ENCODE measurements around the gene RETN. TPM values are rescaled to one million over a fixed set of nuclear protein-coding genes. Genes with fewer than 3 reads are reported as not detected.
A peak's percentile ranks its signal among the peaks of the same experiment; 100 is the strongest.

RETN gene
- total RNA-seq, 1 donor from 2014 or later: 3.7 TPM

DNA sequence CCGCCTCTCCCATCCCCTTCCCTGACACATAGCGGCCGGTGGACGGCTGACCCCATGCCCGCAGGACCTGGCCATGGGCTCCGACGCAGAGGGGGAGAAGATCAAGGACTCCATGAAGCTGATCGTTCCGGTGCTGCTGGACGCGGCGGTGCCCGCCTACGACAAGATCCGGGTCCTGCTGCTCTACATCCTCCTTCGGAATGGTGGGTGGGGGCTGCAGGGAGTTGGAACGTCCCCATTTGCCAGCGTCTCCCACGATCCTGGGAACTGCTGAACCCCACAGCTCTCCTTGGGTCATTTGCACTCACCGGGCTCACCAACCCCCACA, 24.3 kb upstream of the RETN start:
- Histone ChIP-seq H3K27ac (ENCODE audit: low read depth, low read length) (no peak overlapping the region), H3K4me3 (ENCODE audit: low read length in 3 of 3) (no peak overlapping the region), H3K36me3 (ENCODE audit: control insufficient read depth in 3 of 3, insufficient read depth in 3 of 3, low read length in 3 of 3) (no peaks in the 10 kb centered on the region), H3K4me1 (ENCODE audit: control insufficient read depth in 3 of 3, insufficient read depth in 3 of 3, low read length in 3 of 3) (no peaks in the 10 kb centered on the region), H3K9ac (ENCODE audit: low read depth in 1 of 3, low read length in 3 of 3) (no peak overlapping the region), H3K27me3 (ENCODE audit: control insufficient read depth in 3 of 3, insufficient read depth in 3 of 3, low read length in 3 of 3) (peaks cover 6 to 18% (median 10%) of the 10 kb centered on the region in 3 donors), H3K9me3 (ENCODE audit: control insufficient read depth in 3 of 3, low read length in 3 of 3) (no peaks in the 10 kb centered on the region)

DNA sequence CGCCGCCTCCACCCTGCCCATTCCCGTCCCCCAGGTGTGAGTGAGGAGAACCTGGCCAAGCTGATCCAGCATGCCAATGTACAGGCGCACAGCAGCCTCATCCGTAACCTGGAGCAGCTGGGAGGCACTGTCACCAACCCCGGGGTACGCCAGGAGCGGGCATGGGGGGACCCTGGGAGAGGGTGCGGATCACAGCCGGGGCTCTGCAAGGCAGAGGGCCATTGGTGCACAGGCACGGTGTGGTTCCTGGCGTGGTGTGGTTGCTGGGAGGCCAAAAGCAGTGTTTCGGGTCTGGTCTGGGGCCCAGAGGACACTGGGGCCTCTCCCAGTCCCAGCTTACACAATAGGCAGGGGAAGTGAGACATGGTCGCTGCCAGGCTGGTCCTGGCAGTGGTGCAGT, 23.7 kb upstream of the RETN start:
- Histone ChIP-seq H3K27ac (ENCODE audit: low read depth, low read length) (no peak overlapping the region), H3K4me1 (ENCODE audit: control insufficient read depth in 3 of 3, insufficient read depth in 3 of 3, low read length in 3 of 3) (no peaks in the 10 kb centered on the region), H3K36me3 (ENCODE audit: control insufficient read depth in 3 of 3, insufficient read depth in 3 of 3, low read length in 3 of 3) (no peaks in the 10 kb centered on the region), H3K9ac (ENCODE audit: low read depth in 1 of 3, low read length in 3 of 3) (no peak overlapping the region), H3K4me3 (ENCODE audit: low read length in 3 of 3) (no peak overlapping the region), H3K27me3 (ENCODE audit: control insufficient read depth in 3 of 3, insufficient read depth in 3 of 3, low read length in 3 of 3) (peaks cover 4 to 11% (median 6%) of the 10 kb centered on the region in 3 donors), H3K9me3 (ENCODE audit: control insufficient read depth in 3 of 3, low read length in 3 of 3) (no peaks in the 10 kb centered on the region)

- Histone ChIP-seq H3K36me3 (ENCODE audit: control insufficient read depth in 3 of 3, insufficient read depth in 3 of 3, low read length in 3 of 3) (no peaks in the 10 kb centered on the region), H3K4me1 (ENCODE audit: control insufficient read depth in 3 of 3, insufficient read depth in 3 of 3, low read length in 3 of 3) (no peaks in the 10 kb centered on the region), H3K9me3 (ENCODE audit: control insufficient read depth in 3 of 3, low read length in 3 of 3) (no peaks in the 10 kb centered on the region), H3K27ac (ENCODE audit: low read depth, low read length) (no peak overlapping the region), H3K4me3 (ENCODE audit: low read length in 3 of 3) (no peak overlapping the region), H3K9ac (ENCODE audit: low read depth in 1 of 3, low read length in 3 of 3) (no peak overlapping the region), H3K27me3 (ENCODE audit: control insufficient read depth in 3 of 3, insufficient read depth in 3 of 3, low read length in 3 of 3) (peaks cover 0 to 9% (median 6%) of the 10 kb centered on the region in 3 donors)
Measured at GRCh38 chr19:7645656-7646425, 23.0 kb upstream of the RETN start.

DNA sequence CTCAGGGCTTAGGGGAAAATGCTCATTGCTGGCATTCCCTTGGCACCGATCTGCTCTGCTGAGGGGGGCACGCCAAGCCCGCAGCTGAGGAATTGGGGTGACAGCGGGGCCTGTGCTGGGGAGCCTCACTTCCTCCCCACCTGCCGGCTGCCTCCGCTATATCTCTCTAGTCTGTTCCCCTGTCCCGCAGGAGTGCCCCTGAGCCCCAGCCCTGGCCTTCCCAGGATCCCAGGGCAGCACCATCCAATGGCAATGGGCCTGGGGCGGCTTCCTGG, 22.5 kb upstream of the RETN start:
- Histone ChIP-seq H3K36me3 (ENCODE audit: control insufficient read depth in 3 of 3, insufficient read depth in 3 of 3, low read length in 3 of 3) (no peaks in the 10 kb centered on the region), H3K9me3 (ENCODE audit: control insufficient read depth in 3 of 3, low read length in 3 of 3) (no peaks in the 10 kb centered on the region), H3K27ac (ENCODE audit: low read depth, low read length) (no peak overlapping the region), H3K27me3 (ENCODE audit: control insufficient read depth in 3 of 3, insufficient read depth in 3 of 3, low read length in 3 of 3) (peaks cover 0 to 9% (median 6%) of the 10 kb centered on the region in 3 donors), H3K4me1 (ENCODE audit: control insufficient read depth in 3 of 3, insufficient read depth in 3 of 3, low read length in 3 of 3) (no peaks in the 10 kb centered on the region), H3K9ac (ENCODE audit: low read depth in 1 of 3, low read length in 3 of 3) (no peak overlapping the region), H3K4me3 (ENCODE audit: low read length in 3 of 3) (no peak overlapping the region)

DNA sequence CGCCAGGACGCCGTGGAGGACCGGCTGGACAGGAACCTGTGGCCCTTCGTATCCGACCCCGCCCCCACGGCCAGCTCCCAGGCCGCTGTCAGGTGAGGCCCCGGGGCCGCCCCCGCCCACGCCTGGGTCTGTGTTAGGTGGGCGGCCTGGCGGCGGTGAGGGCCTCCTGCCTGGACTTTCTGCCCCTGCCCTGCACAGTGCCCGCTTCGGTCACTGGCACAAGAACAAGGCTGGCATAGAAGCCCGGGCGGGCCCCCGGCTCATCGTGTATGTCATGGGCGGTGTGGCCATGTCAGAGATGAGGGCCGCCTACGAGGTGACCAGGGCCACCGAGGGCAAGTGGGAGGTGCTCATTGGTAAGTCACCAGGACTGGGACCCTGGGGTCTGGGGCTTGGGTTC, 21.7 kb upstream of the RETN start:
- no peak overlapping the region for H3K4me3 ChIP-seq (ENCODE audit: low read length in 3 of 3)
- H3K27me3 ChIP-seq (ENCODE audit: control insufficient read depth in 3 of 3, insufficient read depth in 3 of 3, low read length in 3 of 3): peaks cover 0 to 6% (median 6%) of the 10 kb centered on the region in 3 donors
- no peak overlapping the region for H3K27ac ChIP-seq (ENCODE audit: low read depth, low read length)
- no peak overlapping the region for H3K9ac ChIP-seq (ENCODE audit: low read depth in 1 of 3, low read length in 3 of 3)
- H3K9me3 ChIP-seq (ENCODE audit: control insufficient read depth in 3 of 3, low read length in 3 of 3): no peaks in the 10 kb centered on the region
- H3K4me1 ChIP-seq (ENCODE audit: control insufficient read depth in 3 of 3, insufficient read depth in 3 of 3, low read length in 3 of 3): peaks cover under 1% of the 10 kb centered on the region in 3 donors
- no peaks in the 10 kb centered on the region for H3K36me3 ChIP-seq (ENCODE audit: control insufficient read depth in 3 of 3, insufficient read depth in 3 of 3, low read length in 3 of 3)

- peaks cover 3 to 9% (median 3%) of the 10 kb centered on the region in 3 donors for H3K4me1 ChIP-seq (ENCODE audit: control insufficient read depth in 3 of 3, insufficient read depth in 3 of 3, low read length in 3 of 3)
- H3K4me3 ChIP-seq (ENCODE audit: low read length in 3 of 3): no peak overlapping the region
- no peak overlapping the region for H3K27ac ChIP-seq (ENCODE audit: low read depth, low read length)
- H3K36me3 ChIP-seq (ENCODE audit: control insufficient read depth in 3 of 3, insufficient read depth in 3 of 3, low read length in 3 of 3): no peaks in the 10 kb centered on the region
- no peaks in the 10 kb centered on the region for H3K9me3 ChIP-seq (ENCODE audit: control insufficient read depth in 3 of 3, low read length in 3 of 3)
- no peak overlapping the region for H3K9ac ChIP-seq (ENCODE audit: low read depth in 1 of 3, low read length in 3 of 3)
- peaks cover 0 to 6% (median 6%) of the 10 kb centered on the region in 3 donors for H3K27me3 ChIP-seq (ENCODE audit: control insufficient read depth in 3 of 3, insufficient read depth in 3 of 3, low read length in 3 of 3)
Measured at GRCh38 chr19:7648265-7649014, 20.4 kb upstream of the RETN start.

DNA sequence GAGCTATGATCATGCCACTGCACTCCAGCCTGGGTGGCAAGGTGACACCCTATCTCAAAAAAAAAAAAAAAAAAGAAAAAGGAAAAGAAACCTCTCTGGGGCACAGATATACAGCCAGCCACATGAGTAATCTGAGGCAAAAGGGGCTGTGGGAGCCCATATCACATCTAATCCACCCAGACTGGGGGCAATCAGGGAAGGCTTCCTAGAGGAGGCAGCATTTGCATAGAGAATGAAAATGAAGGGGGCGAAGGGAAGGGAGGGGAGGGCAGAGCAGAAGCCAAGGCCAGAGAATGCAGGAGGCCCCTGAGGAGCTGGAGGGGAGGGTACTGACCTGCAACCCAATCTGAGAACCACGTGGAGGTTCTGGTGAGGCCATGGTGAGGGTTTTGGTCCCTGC, 18.7 kb upstream of the RETN start:
- Histone ChIP-seq H3K36me3 (ENCODE audit: control insufficient read depth in 3 of 3, insufficient read depth in 3 of 3, low read length in 3 of 3) (no peaks in the 10 kb centered on the region), H3K9me3 (ENCODE audit: control insufficient read depth in 3 of 3, low read length in 3 of 3) (no peaks in the 10 kb centered on the region), H3K27me3 (ENCODE audit: control insufficient read depth in 3 of 3, insufficient read depth in 3 of 3, low read length in 3 of 3) (peaks cover 0 to 4% (median 3%) of the 10 kb centered on the region in 3 donors), H3K4me3 (ENCODE audit: low read length in 3 of 3) (no peak overlapping the region), H3K9ac (ENCODE audit: low read depth in 1 of 3, low read length in 3 of 3) (no peak overlapping the region), H3K27ac (ENCODE audit: low read depth, low read length) (no peak overlapping the region), H3K4me1 (ENCODE audit: control insufficient read depth in 3 of 3, insufficient read depth in 3 of 3, low read length in 3 of 3) (peaks cover 3 to 9% (median 3%) of the 10 kb centered on the region in 3 donors)

DNA sequence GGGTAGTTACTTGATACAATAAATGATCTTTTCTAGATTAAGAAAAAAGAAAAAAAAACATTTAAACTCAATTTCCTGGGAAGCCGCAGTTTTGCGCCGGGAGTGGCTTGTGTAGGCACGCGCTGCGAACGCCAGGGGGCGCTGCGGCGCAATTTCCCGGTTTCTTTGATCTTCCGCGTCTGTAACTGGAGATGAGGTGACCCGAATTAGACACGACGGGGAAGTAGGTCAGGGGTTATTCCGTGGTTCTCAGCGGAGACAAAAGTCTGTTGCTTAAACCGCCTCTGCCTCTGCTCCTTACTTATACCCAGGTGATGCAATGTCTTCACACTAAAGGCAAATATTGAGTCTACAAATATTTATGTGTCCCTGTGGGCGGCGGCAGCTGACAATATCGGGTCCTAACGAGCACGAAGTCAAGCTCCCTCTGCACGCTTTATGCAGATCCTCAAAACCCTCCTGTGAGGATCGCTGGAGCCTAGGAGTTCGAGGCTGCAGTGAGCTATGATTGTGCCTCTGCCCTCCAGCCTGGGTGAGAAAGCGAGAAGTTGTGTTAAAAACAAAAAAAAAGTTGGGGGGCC, 16.7 kb upstream of the RETN start:
- H3K36me3 ChIP-seq (ENCODE audit: control insufficient read depth in 3 of 3, insufficient read depth in 3 of 3, low read length in 3 of 3): no peaks in the 10 kb centered on the region
- H3K9ac ChIP-seq (ENCODE audit: low read depth in 1 of 3, low read length in 3 of 3): peak overlapping the region in 2 of 3 donors; percentile 66 to 80
- H3K9me3 ChIP-seq (ENCODE audit: control insufficient read depth in 3 of 3, low read length in 3 of 3): no peaks in the 10 kb centered on the region
- no peaks in the 10 kb centered on the region for H3K27me3 ChIP-seq (ENCODE audit: control insufficient read depth in 3 of 3, insufficient read depth in 3 of 3, low read length in 3 of 3)
- H3K4me3 ChIP-seq (ENCODE audit: low read length in 3 of 3): peak overlapping the region; percentile 4 to 69 (median 54)
- H3K4me1 ChIP-seq (ENCODE audit: control insufficient read depth in 3 of 3, insufficient read depth in 3 of 3, low read length in 3 of 3): peaks cover 3 to 9% (median 3%) of the 10 kb centered on the region in 3 donors
- peak overlapping the region; percentile 51 for H3K27ac ChIP-seq (ENCODE audit: low read depth, low read length)

- no peak overlapping the region for H3K4me3 ChIP-seq (ENCODE audit: low read length in 3 of 3)
- H3K27me3 ChIP-seq (ENCODE audit: control insufficient read depth in 3 of 3, insufficient read depth in 3 of 3, low read length in 3 of 3): no peaks in the 10 kb centered on the region
- H3K9ac ChIP-seq (ENCODE audit: low read depth in 1 of 3, low read length in 3 of 3): no peak overlapping the region
- H3K9me3 ChIP-seq (ENCODE audit: control insufficient read depth in 3 of 3, low read length in 3 of 3): no peaks in the 10 kb centered on the region
- no peak overlapping the region for H3K27ac ChIP-seq (ENCODE audit: low read depth, low read length)
- peaks cover 3 to 9% (median 3%) of the 10 kb centered on the region in 3 donors for H3K4me1 ChIP-seq (ENCODE audit: control insufficient read depth in 3 of 3, insufficient read depth in 3 of 3, low read length in 3 of 3)
- no peaks in the 10 kb centered on the region for H3K36me3 ChIP-seq (ENCODE audit: control insufficient read depth in 3 of 3, insufficient read depth in 3 of 3, low read length in 3 of 3)
Measured at GRCh38 chr19:7654401-7654800, 14.4 kb upstream of the RETN start.

GRCh38 chr19:7655581-7655980, 13.3 kb upstream of the RETN start:
- no peaks in the 10 kb centered on the region for H3K9me3 ChIP-seq (ENCODE audit: control insufficient read depth in 3 of 3, low read length in 3 of 3)
- no peaks in the 10 kb centered on the region for H3K36me3 ChIP-seq (ENCODE audit: control insufficient read depth in 3 of 3, insufficient read depth in 3 of 3, low read length in 3 of 3)
- H3K4me3 ChIP-seq (ENCODE audit: low read length in 3 of 3): no peak overlapping the region
- H3K27ac ChIP-seq (ENCODE audit: low read depth, low read length): no peak overlapping the region
- no peaks in the 10 kb centered on the region for H3K27me3 ChIP-seq (ENCODE audit: control insufficient read depth in 3 of 3, insufficient read depth in 3 of 3, low read length in 3 of 3)
- H3K9ac ChIP-seq (ENCODE audit: low read depth in 1 of 3, low read length in 3 of 3): no peak overlapping the region
- H3K4me1 ChIP-seq (ENCODE audit: control insufficient read depth in 3 of 3, insufficient read depth in 3 of 3, low read length in 3 of 3): peaks cover 3 to 9% (median 3%) of the 10 kb centered on the region in 3 donors

Data from skeletal muscle tissue (tissue), 4 donors.